Measurements from ENCODE around the gene HK3. TPM values are rescaled to one million over a fixed set of nuclear protein-coding genes. Genes with fewer than 3 reads are reported as not detected.

The HK3 gene
- total and polyA plus RNA-seq, 2 of the 8 experiments (the other 6 are each of a cell fraction or from before 2014, with no cell fraction given): not detected

DNA sequence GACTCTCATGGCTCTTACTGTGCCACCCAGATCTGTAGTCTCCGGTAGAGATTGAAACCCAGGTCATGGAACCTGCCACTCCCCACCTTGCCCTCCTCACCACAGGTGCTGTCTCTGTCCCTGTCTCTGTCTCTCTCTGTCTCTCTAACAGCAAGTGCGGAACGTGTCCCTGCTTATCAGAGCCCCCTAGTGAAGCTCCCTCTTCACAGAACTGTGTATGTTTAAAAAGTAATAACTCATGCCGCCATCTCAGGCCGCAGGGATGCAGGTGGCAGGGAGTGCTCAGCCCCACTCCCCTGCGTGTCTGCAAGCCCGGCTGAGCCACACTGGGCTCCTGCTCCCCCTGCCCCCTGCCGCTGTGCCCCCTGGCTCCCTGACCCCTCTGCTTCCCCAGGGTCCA, 45.0 kb downstream of the HK3 start:
- WGBS, 2 experiments (ENCODE audit: extremely low coverage in 1 of 2, insufficient coverage in 1 of 2, insufficient read length in 1 of 2, insufficient replicate concordance in 2 of 2, low coverage in 1 of 2, low lambda C conversion rate in 2 of 2, missing lambda C conversion rate in 1 of 2): 81% methylated on average over 6 of the region's 8 CpGs; no CpG with 5 or more reads in 1 of the 2 experiments
- Histone ChIP-seq H3K4me2 (ENCODE audit: insufficient read depth in 1 of 2, low read depth in 2 of 2, low read length in 2 of 2) (no peak overlapping the region), H2BK20ac (ENCODE audit: low read length) (no peak overlapping the region), H3K23ac (ENCODE audit: insufficient read length) (no peak overlapping the region), H3K36me3 (ENCODE audit: control insufficient read depth in 2 of 4, insufficient read depth in 4 of 4, low read length in 3 of 4) (no peaks in the 10 kb centered on the region), H4K5ac (ENCODE audit: insufficient read length, low read depth, low read length) (no peak overlapping the region), H2BK120ac (replicated peaks; ENCODE audit: low read depth, low read length) (no peak overlapping the region), H2BK12ac (ENCODE audit: low read depth, low read length) (no peak overlapping the region), H4K91ac (replicated peaks; ENCODE audit: insufficient read length, low read length) (no peak overlapping the region), H2BK5ac (ENCODE audit: low read depth, low read length) (no peak overlapping the region), H3K27me3 (replicated peaks in 1 of 4; ENCODE audit: control insufficient read depth in 3 of 4, extremely low read depth in 1 of 4, insufficient read depth in 3 of 4, low read length in 3 of 4) (no peaks in the 10 kb centered on the region), H3K79me1 (ENCODE audit: low read depth, low read length) (no peaks in the 10 kb centered on the region), H3K79me2 (ENCODE audit: control insufficient read depth in 1 of 2, insufficient read depth in 2 of 2, low read length in 2 of 2) (no peaks in the 10 kb centered on the region), H2BK15ac (ENCODE audit: low read length) (no peak overlapping the region), H3K9me3 (ENCODE audit: insufficient read depth in 2 of 2, low read depth in 1 of 2, low read length in 1 of 2) (no peaks in the 10 kb centered on the region), H3K14ac (ENCODE audit: insufficient read length) (no peak overlapping the region), H4K8ac (ENCODE audit: extremely low read depth, insufficient read depth, low read length) (no peak overlapping the region), H3K23me2 (ENCODE audit: low read depth, low read length) (no peaks in the 10 kb centered on the region), H4K20me1 (replicated peaks in 1 of 2; ENCODE audit: control insufficient read depth in 1 of 2, insufficient read depth in 2 of 2, low read length in 2 of 2) (peaks cover 1 to 5% of the 10 kb centered on the region in 2 experiments), H3K56ac (replicated peaks; ENCODE audit: insufficient read length, low read depth, low read length) (no peak overlapping the region), H3K9ac (replicated peaks in 1 of 4; ENCODE audit: extremely low read depth in 1 of 4, low read depth in 3 of 4, low read length in 3 of 4) (no peak overlapping the region), H3K4ac (replicated peaks; ENCODE audit: insufficient read length, low read depth, low read length) (no peak overlapping the region), H3K27ac (ENCODE audit: low read depth, low read length) (no peak overlapping the region), H2AFZ (ENCODE audit: low read length) (no peak overlapping the region), H3K4me1 (replicated peaks in 1 of 4; ENCODE audit: control insufficient read depth in 3 of 4, insufficient read depth in 4 of 4, low read length in 3 of 4) (no peaks in the 10 kb centered on the region), H3K18ac (ENCODE audit: extremely low read depth, low read length) (no peak overlapping the region), H2AK5ac (ENCODE audit: low read depth, low read length) (no peak overlapping the region), H3K4me3 (ENCODE audit: extremely low read depth in 1 of 4, insufficient read depth in 2 of 4, low read depth in 3 of 4, low read length in 4 of 4) (no peak overlapping the region)
- ChIA-PET CTCF (ENCODE audit: partially characterized antibody) (interaction anchor here (0.7 to 2.3 kb wide), 5 partner anchors 16 to 193 kb away, joined by 3 to 9 read pairs (median 3); no protein-coding TSS in a partner anchor), POLR2A (ENCODE audit: partially characterized antibody) (no interaction called here)
- TF ChIP-seq SAP30 (IDR thresholded peaks at IDR 0.05; ENCODE audit: insufficient read depth, insufficient replicate concordance, low read length): no peak
- TF ChIP-seq GTF2F1 (IDR thresholded peaks at IDR 0.05; ENCODE audit: borderline replicate concordance, low read depth, low read length): no peak
- TF ChIP-seq SIN3A (conservative IDR thresholded peaks at IDR 0.05 in 1 of 2, IDR thresholded peaks at IDR 0.05 in 1 of 2; ENCODE audit: low read depth in 1 of 2, low read length in 2 of 2): no peak
- TF ChIP-seq TEAD4 (IDR thresholded peaks at IDR 0.05; ENCODE audit: low read depth, low read length): no peak
- TF ChIP-seq PHF8 (conservative IDR thresholded peaks at IDR 0.05; ENCODE audit: low read depth, low read length): no peak
- no peak for TF ChIP-seq E2F6 (IDR thresholded peaks at IDR 0.05)
- DNase-seq (ENCODE audit: low read depth in 1 of 2, low spot score in 2 of 2): no peak
- FAIRE-seq: no peak

Data from H1 (cell line).